ENCODE measurements around the gene SELENON. TPM values are rescaled to one million over a fixed set of nuclear protein-coding genes. Genes with fewer than 3 reads are reported as not detected.

The SELENON gene
- total RNA-seq, 2 donors from 2014 or later: 22.8 to 27.4 TPM

DNA sequence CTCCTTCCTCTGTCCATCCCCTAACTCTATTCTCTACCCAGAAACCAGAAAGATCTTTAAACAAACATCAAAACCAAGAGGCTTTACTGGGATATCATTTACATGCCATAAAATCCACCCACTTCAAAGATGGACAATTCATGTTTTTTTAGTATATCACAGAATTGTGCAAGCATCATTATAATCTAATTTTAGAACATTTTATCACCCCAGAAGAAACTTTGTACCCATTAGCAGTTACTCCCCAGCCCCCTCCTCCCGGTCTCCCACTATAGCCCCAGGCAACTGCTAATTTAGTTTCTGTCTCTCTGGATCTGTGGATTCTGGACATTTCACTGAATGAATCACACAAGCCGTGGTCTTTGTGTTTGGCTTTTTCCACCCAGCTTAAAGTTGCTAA is 4.8 kb upstream of the SELENON start:
- DNase-seq (no peak), ATAC-seq (no peak)
- Histone ChIP-seq H3K4me1 (peaks cover 29% of the 10 kb centered on the region), H3K27ac (no peak overlapping the region), H3K36me3 (replicated peaks in 1 of 2; ENCODE audit: insufficient read depth in 1 of 2, low read depth in 2 of 2) (no peaks in the 10 kb centered on the region), H3K27me3 (no peaks in the 10 kb centered on the region), H3K4me3 (no peak overlapping the region), H3K9me3 (no peaks in the 10 kb centered on the region)
- TF ChIP-seq POLR2A (IDR thresholded peaks at IDR 0.05): no peak
- TF ChIP-seq, protein P1, sequence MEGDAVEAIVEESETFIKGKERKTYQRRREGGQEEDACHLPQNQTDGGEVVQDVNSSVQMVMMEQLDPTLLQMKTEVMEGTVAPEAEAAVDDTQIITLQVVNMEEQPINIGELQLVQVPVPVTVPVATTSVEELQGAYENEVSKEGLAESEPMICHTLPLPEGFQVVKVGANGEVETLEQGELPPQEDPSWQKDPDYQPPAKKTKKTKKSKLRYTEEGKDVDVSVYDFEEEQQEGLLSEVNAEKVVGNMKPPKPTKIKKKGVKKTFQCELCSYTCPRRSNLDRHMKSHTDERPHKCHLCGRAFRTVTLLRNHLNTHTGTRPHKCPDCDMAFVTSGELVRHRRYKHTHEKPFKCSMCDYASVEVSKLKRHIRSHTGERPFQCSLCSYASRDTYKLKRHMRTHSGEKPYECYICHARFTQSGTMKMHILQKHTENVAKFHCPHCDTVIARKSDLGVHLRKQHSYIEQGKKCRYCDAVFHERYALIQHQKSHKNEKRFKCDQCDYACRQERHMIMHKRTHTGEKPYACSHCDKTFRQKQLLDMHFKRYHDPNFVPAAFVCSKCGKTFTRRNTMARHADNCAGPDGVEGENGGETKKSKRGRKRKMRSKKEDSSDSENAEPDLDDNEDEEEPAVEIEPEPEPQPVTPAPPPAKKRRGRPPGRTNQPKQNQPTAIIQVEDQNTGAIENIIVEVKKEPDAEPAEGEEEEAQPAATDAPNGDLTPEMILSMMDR (IDR thresholded peaks at IDR 0.05): no peak
- WGBS, 2 donors: 69 to 81% methylated on average over 2 of the region's 2 CpGs
- intact Hi-C loops (cut with DNase I): no loop called here

DNA sequence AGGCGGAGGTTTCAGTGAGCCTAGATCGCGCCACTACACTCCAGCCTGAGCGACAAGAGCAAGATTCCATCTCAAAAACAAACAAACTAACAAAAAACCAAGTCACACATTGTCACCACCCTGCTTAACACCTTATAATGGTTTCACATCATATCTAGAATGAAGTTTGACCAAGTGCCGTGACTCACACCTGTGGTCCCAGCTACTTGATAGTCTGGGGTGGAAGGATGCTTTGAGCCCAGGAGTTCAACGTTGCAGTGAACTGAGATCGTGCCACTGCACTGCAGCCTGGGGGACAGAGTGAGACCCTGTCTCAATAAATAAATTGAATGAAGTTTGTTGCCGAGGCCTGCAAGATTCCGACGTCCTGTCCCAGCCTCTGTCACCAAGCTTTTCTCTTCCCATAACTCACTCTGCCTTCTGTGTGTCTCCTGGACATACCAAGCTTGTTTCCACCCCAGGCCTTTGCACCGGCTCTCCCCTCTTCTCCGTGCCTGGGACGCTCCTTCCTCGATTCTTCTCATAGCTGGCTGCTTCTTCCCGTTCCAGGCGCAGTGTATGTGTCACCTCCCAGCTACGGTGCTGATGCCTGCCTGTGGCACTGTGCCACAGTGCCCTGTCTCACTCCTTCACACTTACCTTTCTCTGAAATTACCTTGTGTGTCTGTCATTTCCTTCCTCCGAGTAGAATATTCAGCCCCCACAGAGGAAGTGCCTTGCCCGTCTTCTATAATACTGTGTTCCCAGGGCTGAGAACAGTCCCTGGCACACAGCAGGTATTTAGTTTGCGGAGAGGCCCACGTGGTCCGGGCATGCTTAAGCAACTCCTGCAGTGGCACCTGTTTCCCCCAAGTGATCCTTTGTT is 3.8 kb upstream of the SELENON start:
- Histone ChIP-seq H3K36me3 (replicated peaks in 1 of 2; ENCODE audit: insufficient read depth in 1 of 2, low read depth in 2 of 2) (no peaks in the 10 kb centered on the region), H3K27ac (peak overlapping the region; percentile 55 to 78 (median 66)), H3K27me3 (no peaks in the 10 kb centered on the region), H3K4me3 (no peak overlapping the region), H3K4me1 (peaks cover 37% of the 10 kb centered on the region), H3K9me3 (no peaks in the 10 kb centered on the region)
- DNase-seq: peak; percentile 72 to 86 (median 84)
- TF ChIP-seq, protein P1 (IDR thresholded peaks at IDR 0.05): no peak
- no peak for TF ChIP-seq POLR2A (IDR thresholded peaks at IDR 0.05)
- ATAC-seq: peak; percentile 73
- intact Hi-C loops (cut with DNase I): no loop called here
- 52 to 60% methylated on average over 22 of the region's 22 CpGs for WGBS, 2 donors

DNA sequence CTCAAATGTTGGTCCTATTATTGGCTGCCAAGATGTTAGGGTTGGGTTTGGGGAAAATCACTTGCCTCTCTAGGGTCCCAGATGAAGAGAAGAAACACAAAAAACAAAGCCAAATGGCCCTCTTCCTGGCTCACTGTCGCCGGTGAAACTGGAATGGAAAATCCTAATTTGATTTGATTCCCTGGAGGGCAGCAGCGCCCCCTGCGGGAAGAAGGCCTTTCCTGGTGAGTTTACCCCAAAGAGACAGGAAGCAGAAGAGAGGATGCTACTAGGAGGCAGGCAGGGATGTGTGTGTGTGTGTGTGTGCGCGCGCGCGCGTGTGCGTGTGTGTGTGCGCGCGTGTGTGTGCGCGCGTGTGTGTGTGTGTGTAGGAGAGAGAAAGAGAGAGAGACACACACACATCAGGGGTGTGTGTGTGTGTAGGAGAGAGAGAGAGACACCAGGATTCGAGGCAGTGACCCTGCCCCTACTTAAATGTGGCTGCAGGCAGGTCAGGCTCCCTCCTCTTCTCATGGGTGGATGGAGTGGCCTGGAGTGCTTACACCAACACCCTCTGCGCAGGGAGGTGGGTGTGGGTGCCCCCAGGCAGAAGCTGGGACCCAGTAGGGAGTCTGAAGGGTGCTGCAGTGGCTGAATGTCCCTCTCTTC is 3.1 kb upstream of the SELENON start:
- Histone ChIP-seq H3K36me3 (replicated peaks in 1 of 2; ENCODE audit: insufficient read depth in 1 of 2, low read depth in 2 of 2) (no peaks in the 10 kb centered on the region), H3K27ac (peak overlapping the region; percentile 55 to 78 (median 66)), H3K27me3 (no peaks in the 10 kb centered on the region), H3K4me3 (no peak overlapping the region), H3K9me3 (no peaks in the 10 kb centered on the region), H3K4me1 (peaks cover 44% of the 10 kb centered on the region)
- TF ChIP-seq, protein P1 (IDR thresholded peaks at IDR 0.05): peak; percentile 72 to 97 (median 94)
- peak in 1 of 3 donors; percentile 1 for TF ChIP-seq POLR2A (IDR thresholded peaks at IDR 0.05)
- 4 to 9% methylated on average over 18 to 19 of the region's 19 CpGs for WGBS, 2 donors
- intact Hi-C loops (cut with DNase I): no loop called here
- ATAC-seq (peak; percentile 71), DNase-seq (peak; percentile 88 to 95 (median 91))

DNA sequence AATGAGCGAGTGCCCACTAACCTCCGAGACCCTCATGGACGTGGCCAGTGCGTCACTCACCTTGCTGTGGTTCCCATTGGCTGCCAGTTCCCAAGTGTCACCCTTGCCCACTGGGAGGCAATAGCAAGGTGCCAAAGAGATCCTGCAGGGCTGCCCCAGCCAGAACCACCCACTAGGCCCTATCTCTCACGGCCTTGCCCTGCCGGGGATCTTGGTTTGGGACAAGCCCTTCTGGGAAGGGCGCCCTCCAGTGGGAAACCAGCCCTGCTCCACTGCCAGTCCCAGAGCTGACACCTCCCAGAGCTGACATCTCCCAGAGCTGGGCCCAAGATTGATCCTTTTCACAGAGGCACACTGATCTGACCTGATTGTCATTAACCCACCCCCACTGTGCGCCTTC is 2.1 kb upstream of the SELENON start:
- Histone ChIP-seq H3K27me3 (no peaks in the 10 kb centered on the region), H3K4me1 (peaks cover 54% of the 10 kb centered on the region), H3K4me3 (no peak overlapping the region), H3K36me3 (replicated peaks in 1 of 2; ENCODE audit: insufficient read depth in 1 of 2, low read depth in 2 of 2) (no peaks in the 10 kb centered on the region), H3K27ac (peak overlapping the region in 2 of 4 donors; percentile 75 to 76), H3K9me3 (no peaks in the 10 kb centered on the region)
- no peak for ATAC-seq
- intact Hi-C loops (cut with DNase I): no loop called here
- DNase-seq: peak in 3 of 4 donors; percentile 49 to 52 (median 50)
- no peak for TF ChIP-seq POLR2A (IDR thresholded peaks at IDR 0.05)
- TF ChIP-seq, protein P1 (IDR thresholded peaks at IDR 0.05): peak in 5 of 7 experiments; percentile 26 to 48 (median 42)
- WGBS, 2 donors: 41 to 59% methylated on average over 2 to 8 of the region's 8 CpGs
